Endothelial cell of umbilical vein (primary cell): ENCODE data around the gene PEG3. TPM values are rescaled to one million over a fixed set of nuclear protein-coding genes. Genes with fewer than 3 reads are reported as not detected.

Experiments
- BruUV-seq: library from RNA; stranded (reverse); fragments of 400-500 nt; replicated peaks from 2 replicates; lab custom pipeline; 2021; lab: Mats Ljungman, UMichigan
- CTCF ChIA-PET: fragments of 300-600, 350-600 bp; sonication (Branson Sonifier 250); formaldehyde crosslinking; loops from one replicate; lab custom pipeline; 2021; ENCODE audit warnings: antibody characterized with exemption, inconsistent platforms; lab: Charles Lee
- POLR2A ChIA-PET: fragments of 300-600, 350-600 bp; sonication (Branson Sonifier 250); formaldehyde crosslinking; loops from one replicate; lab custom pipeline; 2021; ENCODE audit warnings: antibody characterized with exemption, inconsistent platforms; lab: Charles Lee
- DNase-seq: peaks from one replicate; pipeline ENCODE4 v3.0.0-alpha.2; 2011; ENCODE audit warnings: low read depth, low spot score
- FAIRE-seq: peaks from 2 replicates; lab custom pipeline; 2011; peaks lifted over from hg19 to GRCh38; lab: Jason Lieb, UNC
- H2AFZ ChIP-seq: 2 replicates; pipeline ENCODE4 v1.6.0; 2012; ENCODE audit warnings: low read depth, low read length, control low read depth, inconsistent platforms
- H3K27ac ChIP-seq: 2 replicates; pipeline ENCODE4 v1.5.1; 2011; ENCODE audit warnings: low read depth, mild to moderate bottlenecking, control low read depth, low read length, moderate library complexity; ENCODE audit not compliant: insufficient read depth
- H3K27me3 ChIP-seq, 2 experiments: 2 replicates each; pipeline versions ENCODE4 v1.6.0 to v1.6.1; 2011; ENCODE audit warnings: low read length in 2 of 2, mixed read lengths in 1 of 2; ENCODE audit not compliant: control insufficient read depth in 2 of 2, insufficient read depth in 2 of 2
- H3K36me3 ChIP-seq, 2 experiments: 2 replicates in 1 of 2; 3 replicates in 1 of 2; pipeline ENCODE4 v1.5.1; 2011; ENCODE audit warnings: low read length in 2 of 2, mild to moderate bottlenecking in 1 of 2, moderate library complexity in 1 of 2; ENCODE audit not compliant: control insufficient read depth in 2 of 2, insufficient read depth in 2 of 2; ENCODE audit errors: extremely low read depth in 1 of 2
- H3K4me1 ChIP-seq: 3 replicates; pipeline ENCODE4 v1.5.1; 2011; ENCODE audit warnings: mild to moderate bottlenecking, low read length; ENCODE audit not compliant: control insufficient read depth, insufficient read depth; ENCODE audit errors: extremely low read depth
- H3K4me2 ChIP-seq: 2 replicates; pipeline ENCODE4 v1.6.1; 2011; ENCODE audit warnings: low read length, control low read depth, mixed read lengths; ENCODE audit not compliant: insufficient read depth
- H3K4me3 ChIP-seq, 3 experiments: fragments of 200-600 bp in 1 of 3; sonication (generic), shearing (Covaris generic) in 1 of 3; replicated peaks in 1 of 3; 2 replicates each; pipeline ENCODE4 v1.5.1; 2011 to 2016; ENCODE audit warnings: control low read depth in 3 of 3, low read length in 3 of 3, mild to moderate bottlenecking in 2 of 3, inconsistent platforms in 1 of 3, low read depth in 1 of 3, moderate library complexity in 1 of 3; ENCODE audit not compliant: insufficient read depth in 1 of 3
- H3K79me2 ChIP-seq: 2 replicates; pipeline ENCODE4 v1.6.0; 2012; ENCODE audit warnings: low read length, inconsistent platforms; ENCODE audit not compliant: control insufficient read depth, insufficient read depth
- H3K9ac ChIP-seq: replicated peaks from 2 replicates; pipeline ENCODE3; 2011; ENCODE audit warnings: low read length, control low read depth; ENCODE audit not compliant: insufficient read depth; ENCODE audit errors: extremely low read depth
- H3K9me1 ChIP-seq: replicated peaks from 3 replicates; pipeline ENCODE4 v1.6.0; 2011; ENCODE audit warnings: mild to moderate bottlenecking, low read length; ENCODE audit not compliant: control insufficient read depth, insufficient read depth; ENCODE audit errors: extremely low read depth
- H3K9me3 ChIP-seq: replicated peaks from 2 replicates; pipeline ENCODE4 v1.5.1; 2012; ENCODE audit warnings: low read length, inconsistent platforms; ENCODE audit not compliant: control insufficient read depth, insufficient read depth
- H4K20me1 ChIP-seq: replicated peaks from 2 replicates; pipeline ENCODE3; 2011; ENCODE audit warnings: mild to moderate bottlenecking, low read length; ENCODE audit not compliant: control insufficient read depth, insufficient read depth; ENCODE audit errors: extremely low read depth
- EZH2 ChIP-seq: IDR thresholded peaks from 2 replicates; pipeline ENCODE4 v1.6.1; 2012; ENCODE audit warnings: borderline replicate concordance, low read depth, mild to moderate bottlenecking, moderate library complexity, low read length, inconsistent platforms; ENCODE audit not compliant: severe bottlenecking
- FOS ChIP-seq: IDR thresholded peaks from 2 replicates; pipeline ENCODE4 v1.6.1; 2011; ENCODE audit warnings: mild to moderate bottlenecking, low read length, moderate library complexity, borderline replicate concordance; ENCODE audit not compliant: insufficient read depth
- GATA2 ChIP-seq: IDR thresholded peaks from 2 replicates; pipeline ENCODE4 v1.7.0; 2011; ENCODE audit warnings: low read depth, mild to moderate bottlenecking, moderate library complexity, mixed read lengths, low read length; ENCODE audit not compliant: insufficient read length, insufficient read depth
- JUN ChIP-seq: IDR thresholded peaks from 2 replicates; pipeline ENCODE4 v1.6.1; 2011; ENCODE audit warnings: borderline replicate concordance, low read depth; ENCODE audit not compliant: insufficient read length, insufficient read depth
- MYC ChIP-seq: IDR thresholded peaks from one replicate; pipeline ENCODE4 v1.6.1; 2011; ENCODE audit warnings: mild to moderate bottlenecking, low read depth, low read length
- POLR2A ChIP-seq: IDR thresholded peaks from 2 replicates; pipeline ENCODE4 v1.6.1; 2012; ENCODE audit warnings: low read depth, mild to moderate bottlenecking, control low read depth, low read length
- POLR2AphosphoS5 ChIP-seq: IDR thresholded peaks from 2 replicates; pipeline ENCODE4 v1.6.1; 2012; ENCODE audit warnings: low read depth, mild to moderate bottlenecking, control low read depth, low read length, moderate library complexity; ENCODE audit not compliant: insufficient read depth
- dilution Hi-C: fragments of 300-500 bp; cut with MboI; formaldehyde crosslinking; loops from one replicate; pipeline ENCODE4 v1.15.0; 2019; ENCODE audit warnings: low sequenced_read_pairs; ENCODE audit not compliant: extremely low pct_ligation_motif_present
- intact Hi-C: fragments of 100-400 bp; cut with micrococcal nuclease; formaldehyde crosslinking; loops from one replicate; pipeline ENCODE4 v1.10.0; 2022
- polyA plus RNA-seq, 4 experiments: library from polyadenylated mRNA; depleted of rRNA in 3 of 4; stranded (reverse) in 3 of 4; unstranded in 1 of 4; fragments of >200 nt; gene quantifications; 2 replicates each; pipeline versions ENCODE4 v1.2.1 to v1.2.3, GENCODE V29; 2011 to 2012; ENCODE audit warnings: missing spikeins in 1 of 4
- total RNA-seq: library from RNA; stranded (reverse); gene quantifications from 2 replicates; pipeline ENCODE4 v1.2.3, GENCODE V29; 2021
- TF ChIP-seq, protein P1 (sequence below): IDR thresholded peaks from 2 replicates; pipeline ENCODE4 v1.6.1; 2011; ENCODE audit not compliant: insufficient read depth, insufficient read length
- TF ChIP-seq, protein P2 (sequence below), 2 donors: IDR thresholded peaks; 1 replicate in 1 of 2; 2 replicates in 1 of 2; pipeline ENCODE4 v1.5.1; 2011; ENCODE audit warnings: low read length in 2 of 2, mild to moderate bottlenecking in 2 of 2, moderate library complexity in 2 of 2, control low read depth in 1 of 2, inconsistent platforms in 1 of 2, low read depth in 1 of 2; ENCODE audit not compliant: insufficient read depth in 1 of 2; ENCODE audit errors: extremely low read depth in 1 of 2

PEG3 gene
- total and polyA plus RNA-seq, 2 donors (not counting 3 experiments of a cell fraction or from before 2014, with no cell fraction given): 0.27 TPM; not detected in 1

- Histone ChIP-seq H3K9me1 (no peaks in the 10 kb centered on the region), H2AFZ (no peak overlapping the region), H3K9ac (no peak overlapping the region), H3K4me3 (no peak overlapping the region), H3K27ac (no peak overlapping the region), H4K20me1 (no peaks in the 10 kb centered on the region), H3K79me2 (no peaks in the 10 kb centered on the region), H3K36me3 (no peaks in the 10 kb centered on the region), H3K4me1 (no peaks in the 10 kb centered on the region), H3K27me3 (no peaks in the 10 kb centered on the region), H3K9me3 (peaks cover 2% of the 10 kb centered on the region), H3K4me2 (no peak overlapping the region)
- FAIRE-seq: no peak
- CTCF ChIA-PET: no interaction called here
- POLR2A ChIA-PET: no interaction called here
- TF ChIP-seq FOS (no peak), MYC (no peak), POLR2AphosphoS5 (no peak), EZH2 (no peak), GATA2 (no peak), POLR2A (no peak), JUN (no peak)
- TF ChIP-seq, protein P1, sequence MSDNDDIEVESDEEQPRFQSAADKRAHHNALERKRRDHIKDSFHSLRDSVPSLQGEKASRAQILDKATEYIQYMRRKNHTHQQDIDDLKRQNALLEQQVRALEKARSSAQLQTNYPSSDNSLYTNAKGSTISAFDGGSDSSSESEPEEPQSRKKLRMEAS: no peak
- TF ChIP-seq, protein P2, sequence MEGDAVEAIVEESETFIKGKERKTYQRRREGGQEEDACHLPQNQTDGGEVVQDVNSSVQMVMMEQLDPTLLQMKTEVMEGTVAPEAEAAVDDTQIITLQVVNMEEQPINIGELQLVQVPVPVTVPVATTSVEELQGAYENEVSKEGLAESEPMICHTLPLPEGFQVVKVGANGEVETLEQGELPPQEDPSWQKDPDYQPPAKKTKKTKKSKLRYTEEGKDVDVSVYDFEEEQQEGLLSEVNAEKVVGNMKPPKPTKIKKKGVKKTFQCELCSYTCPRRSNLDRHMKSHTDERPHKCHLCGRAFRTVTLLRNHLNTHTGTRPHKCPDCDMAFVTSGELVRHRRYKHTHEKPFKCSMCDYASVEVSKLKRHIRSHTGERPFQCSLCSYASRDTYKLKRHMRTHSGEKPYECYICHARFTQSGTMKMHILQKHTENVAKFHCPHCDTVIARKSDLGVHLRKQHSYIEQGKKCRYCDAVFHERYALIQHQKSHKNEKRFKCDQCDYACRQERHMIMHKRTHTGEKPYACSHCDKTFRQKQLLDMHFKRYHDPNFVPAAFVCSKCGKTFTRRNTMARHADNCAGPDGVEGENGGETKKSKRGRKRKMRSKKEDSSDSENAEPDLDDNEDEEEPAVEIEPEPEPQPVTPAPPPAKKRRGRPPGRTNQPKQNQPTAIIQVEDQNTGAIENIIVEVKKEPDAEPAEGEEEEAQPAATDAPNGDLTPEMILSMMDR (IDR thresholded peaks at IDR 0.05; ENCODE audit: extremely low read depth in 1 of 2, insufficient read depth in 1 of 2, low read depth in 1 of 2, low read length in 2 of 2): no peak
- no peak for DNase-seq
- intact Hi-C loops (no loop called here), dilution Hi-C loops (no loop called here)
- no TSS peak for BruUV-seq
These were observed 26.0 kb upstream of the PEG3 start for GRCh38 chr19:56866538-56866937.
